HG02884 (cell line): Measurements from ENCODE around the gene PRKN.

ENCODE experiments used
- ATAC-seq: cut with Tn5 transposase; IDR thresholded peaks from one replicate; pipeline ENCODE4 v1.9.1; 2021; ENCODE audit warnings: mild to moderate bottlenecking, moderate library complexity; ENCODE audit not compliant: unreplicated experiment

The PRKN gene

DNA sequence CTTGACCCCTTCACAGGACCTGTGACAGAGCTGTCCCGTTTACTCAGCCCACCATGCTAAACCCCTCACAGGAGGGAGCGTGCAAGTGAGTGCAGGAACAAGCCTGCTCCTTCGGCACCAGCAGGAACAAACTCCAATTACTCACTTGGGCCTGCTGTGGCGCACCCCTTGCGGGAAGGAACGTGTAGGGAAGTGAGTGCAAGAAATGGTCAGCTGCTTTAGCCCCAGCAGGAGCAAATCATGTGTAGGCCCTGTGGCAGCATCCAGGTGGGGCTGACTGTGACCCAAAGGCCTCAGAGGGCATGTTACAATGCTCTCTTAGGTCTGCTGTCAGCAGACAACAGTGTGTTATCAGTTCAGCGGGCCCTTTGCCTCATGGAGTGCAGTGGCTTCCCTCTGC is 574.4 kb downstream of the PRKN start:
- no peak for ATAC-seq

DNA sequence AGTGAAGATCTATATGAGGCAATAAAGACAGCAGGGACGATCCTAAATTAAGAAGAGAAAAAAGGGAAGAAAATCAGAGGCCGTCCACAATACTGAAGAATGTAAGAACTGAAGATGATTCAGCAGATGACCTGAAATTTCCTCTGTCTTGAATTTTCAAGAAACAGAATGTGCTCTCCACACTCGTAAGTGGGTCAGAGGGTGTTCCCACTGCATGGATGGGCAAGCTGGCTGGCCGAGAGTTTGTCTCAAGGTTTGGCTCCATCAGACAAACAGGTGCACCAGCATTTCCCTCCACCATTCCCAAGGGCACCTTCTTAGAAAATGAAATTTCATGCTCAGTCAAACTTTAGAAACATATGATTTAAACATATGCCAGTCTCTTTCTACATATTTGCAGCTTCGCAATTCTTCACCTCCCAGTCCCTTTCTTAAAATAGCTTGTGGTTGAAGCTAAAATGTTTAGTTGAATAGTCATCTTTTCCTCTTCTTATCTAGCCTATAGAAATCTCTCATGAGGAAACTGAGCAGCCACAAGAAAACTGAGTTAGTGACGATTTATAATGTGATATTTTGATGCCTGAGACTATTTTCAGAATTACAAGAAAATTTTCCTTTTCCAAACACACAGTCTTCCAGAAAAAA is 576.4 kb downstream of the PRKN start:
- no peak for ATAC-seq

DNA sequence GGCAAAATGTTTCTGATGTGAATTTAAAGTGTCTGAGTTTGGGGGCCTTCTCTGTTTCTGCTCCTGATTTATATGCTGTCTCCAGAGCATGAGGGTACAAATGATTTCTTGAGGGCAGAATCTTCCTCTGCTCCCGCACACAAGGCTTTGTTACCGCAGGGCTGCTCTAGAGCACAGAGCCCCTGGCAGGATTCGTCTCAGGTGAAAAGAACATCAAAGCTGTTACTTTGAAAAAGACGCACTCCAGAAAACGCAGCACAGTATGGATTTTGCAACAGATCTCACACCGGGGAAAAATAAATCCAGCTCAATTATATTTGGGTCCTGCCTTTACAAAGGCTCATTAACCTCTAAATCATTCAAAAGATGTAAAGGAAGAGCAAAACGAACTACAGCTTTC is 577.3 kb downstream of the PRKN start:
- ATAC-seq, result no peak

DNA sequence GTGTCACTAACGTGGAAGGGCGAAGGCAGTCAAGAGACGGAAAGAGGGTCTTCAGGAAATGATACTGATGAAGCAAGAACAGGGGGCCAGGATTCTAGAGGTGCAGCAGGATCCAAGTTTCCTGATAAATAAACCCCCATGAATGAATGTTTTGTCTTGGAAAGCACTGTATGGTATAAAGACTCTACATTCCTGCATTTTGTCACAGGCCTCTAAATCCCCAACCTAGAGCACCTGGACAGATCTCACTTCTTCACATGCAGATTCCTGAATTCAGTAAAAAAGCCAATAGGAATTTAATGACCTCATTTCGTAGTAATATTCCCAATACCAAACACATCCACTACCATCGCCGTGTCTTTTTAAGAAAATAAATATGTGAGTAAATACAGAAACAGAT is 577.8 kb downstream of the PRKN start:
- ATAC-seq, result no peak

DNA sequence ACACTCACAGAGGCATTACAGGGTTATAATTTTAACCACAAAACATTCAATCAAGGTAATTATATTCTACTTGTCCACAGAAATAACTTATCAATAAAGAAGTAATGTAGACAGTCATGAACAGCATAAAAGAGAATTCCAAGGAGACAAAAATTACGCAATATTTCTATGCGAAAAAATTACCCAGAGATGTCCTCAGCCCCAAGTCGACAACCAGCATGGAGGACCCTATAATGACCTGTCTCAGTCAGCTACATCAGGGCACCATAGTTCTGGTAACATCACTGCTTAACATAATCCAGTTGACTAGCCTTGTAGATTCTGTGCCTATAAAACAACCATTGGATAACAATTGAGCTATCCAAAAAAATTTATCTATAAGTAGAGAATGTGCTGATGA is 579.8 kb downstream of the PRKN start:
- no peak for ATAC-seq

DNA sequence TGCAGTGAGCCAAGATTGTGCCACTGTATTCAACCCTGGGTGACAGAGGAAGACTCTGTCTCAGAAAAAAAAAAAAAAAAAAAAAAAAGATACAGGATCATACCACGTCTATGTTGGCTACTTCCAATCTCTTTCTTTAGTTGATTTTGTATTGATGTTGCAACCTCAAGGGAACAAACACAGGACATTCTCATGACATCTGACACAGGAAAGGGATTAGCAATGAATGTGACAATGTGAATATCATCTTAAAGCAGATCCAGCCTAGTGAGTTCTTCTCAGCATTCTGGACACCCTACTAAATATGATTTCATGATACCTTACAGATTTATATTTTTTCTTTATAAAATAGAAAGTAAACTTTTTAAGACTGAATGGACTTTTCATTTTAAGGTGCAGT is 580.3 kb downstream of the PRKN start:
- no peak for ATAC-seq

DNA sequence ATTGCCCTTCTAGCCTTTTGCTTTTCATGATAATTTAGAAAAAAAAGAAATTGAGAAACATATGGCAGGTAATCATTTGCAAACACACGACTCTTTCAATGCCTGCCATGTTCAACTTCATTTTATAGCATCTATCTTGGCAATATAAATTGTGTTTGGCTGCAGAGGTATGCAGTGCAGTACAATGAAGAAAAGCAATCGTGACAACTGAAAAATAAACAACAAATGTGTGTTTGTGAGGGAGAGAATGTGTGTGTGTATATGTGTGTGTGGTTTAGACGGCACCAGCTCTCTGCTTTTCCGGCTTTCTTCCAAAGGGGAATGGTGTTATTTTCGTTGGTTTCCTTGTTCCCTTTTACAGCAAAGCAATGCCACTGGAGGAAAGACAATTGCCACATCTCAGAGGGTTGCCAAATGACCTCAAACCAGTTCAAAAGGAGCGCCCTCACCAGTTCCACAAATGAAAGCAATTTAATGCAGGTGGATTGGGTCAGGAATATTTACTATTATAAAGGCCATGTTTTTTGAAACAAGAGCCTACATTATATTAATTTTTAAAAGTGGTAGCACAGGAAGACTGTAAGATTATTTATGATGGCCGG is 587.2 kb downstream of the PRKN start:
- ATAC-seq, result no peak

DNA sequence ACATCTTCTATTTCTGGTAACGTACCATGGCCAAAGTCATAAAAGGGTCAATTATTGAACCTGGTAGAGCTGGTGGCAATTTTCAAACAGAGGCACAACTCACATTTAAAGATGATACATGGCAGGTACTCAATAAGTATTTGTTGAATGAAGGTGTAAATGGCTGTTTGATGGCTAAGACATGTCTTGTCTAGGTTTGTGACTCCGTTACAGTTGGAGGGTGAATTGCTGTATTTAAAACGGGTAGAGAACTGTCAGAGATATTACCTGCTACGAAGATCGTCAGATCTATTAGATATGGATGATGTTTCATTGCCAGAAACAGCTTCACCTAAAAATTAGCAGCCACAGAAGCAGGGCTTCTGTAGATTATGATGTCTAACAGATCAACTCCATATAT is 601.9 kb downstream of the PRKN start:
- no peak for ATAC-seq

DNA sequence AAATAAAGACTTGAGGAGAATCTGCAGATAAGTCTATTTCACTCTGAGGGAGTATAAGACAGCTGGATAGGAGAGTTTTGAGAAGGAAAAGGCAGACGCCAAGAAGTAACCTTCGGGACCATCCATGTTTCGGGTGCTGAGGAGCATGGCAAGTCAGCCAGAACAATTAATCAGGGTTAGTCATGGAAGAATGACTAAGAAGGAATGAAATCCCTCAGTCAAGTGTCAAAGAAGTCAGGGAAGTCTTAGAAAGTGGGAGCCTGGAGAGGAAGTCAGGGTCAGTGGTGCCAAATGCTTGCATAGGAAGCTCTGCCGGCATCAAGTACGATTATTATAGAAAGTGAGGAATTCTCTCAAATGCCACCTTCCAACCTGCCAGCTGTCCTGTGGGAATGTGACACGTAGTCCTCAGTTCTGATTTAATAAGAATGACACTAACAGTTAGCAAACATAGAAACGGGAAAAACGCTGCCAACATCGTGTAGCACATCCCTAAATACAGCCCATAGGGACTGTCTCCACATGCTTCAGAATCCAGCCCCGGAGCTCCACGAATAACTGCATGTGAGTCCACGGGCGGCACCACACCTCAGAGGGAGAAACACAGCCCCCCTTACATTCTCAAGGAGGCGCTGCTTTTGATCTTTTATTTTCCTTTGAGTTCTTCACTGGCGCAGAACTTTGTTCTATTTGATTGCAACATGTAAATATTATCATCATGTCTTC is 602.7 kb downstream of the PRKN start:
- no peak for ATAC-seq

DNA sequence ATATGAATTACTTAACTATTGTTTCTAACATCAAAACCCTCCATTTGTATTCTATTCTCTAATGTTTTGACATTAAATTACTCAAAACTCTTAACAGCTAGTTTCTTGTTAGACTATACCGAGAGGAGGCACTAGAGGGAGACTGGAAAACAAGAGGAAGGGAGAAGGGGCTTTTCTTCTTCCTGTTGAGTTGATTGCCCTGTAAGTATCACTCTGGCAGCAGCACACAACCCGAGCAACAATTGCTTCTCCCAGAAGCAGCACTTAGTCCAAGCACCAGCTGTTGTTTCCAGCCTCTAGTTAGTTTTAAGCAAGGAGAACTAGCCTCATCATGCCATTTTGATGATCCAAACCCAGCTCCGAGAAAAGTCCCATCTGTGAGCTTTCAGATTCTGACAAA is 603.8 kb downstream of the PRKN start:
- no peak for ATAC-seq

DNA sequence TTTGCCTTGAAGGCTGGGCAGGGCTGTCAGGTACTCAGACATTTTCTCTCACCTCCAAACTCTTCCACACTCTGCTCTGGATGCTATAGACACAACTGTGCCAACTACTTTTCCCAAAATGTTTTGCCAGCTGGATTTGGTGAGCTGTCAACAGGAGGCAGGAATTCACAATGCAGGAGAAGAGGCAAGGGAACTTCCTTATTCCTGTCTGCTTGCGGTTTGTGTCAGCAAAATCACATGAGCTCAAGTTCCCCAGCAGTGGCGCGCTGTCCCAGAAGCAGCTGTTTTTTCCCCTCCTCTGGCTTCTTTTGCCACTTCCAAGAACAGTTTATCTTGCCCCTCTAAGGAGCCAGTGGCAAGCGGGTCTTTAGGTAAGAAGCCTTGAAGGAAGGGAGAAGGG is 608.2 kb downstream of the PRKN start:
- ATAC-seq, result no peak

DNA sequence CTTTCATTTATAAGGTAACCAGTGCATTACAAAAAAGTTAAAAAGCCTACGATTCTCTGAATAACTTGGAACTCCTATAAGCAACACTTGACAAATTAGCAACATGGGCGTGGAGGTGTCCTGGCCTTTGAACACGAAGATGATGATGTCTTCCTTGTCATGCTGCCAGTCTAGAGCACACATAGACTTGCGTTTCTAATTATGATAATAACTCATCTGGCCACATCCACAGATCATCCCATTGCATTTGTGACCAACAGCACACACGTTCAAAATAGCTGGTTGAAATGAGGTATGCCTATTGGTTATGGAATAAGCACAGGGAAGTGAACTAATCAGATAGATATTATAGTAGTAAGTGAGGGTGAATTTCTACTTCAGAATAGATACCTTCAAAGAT is 608.9 kb downstream of the PRKN start:
- ATAC-seq, result no peak

DNA sequence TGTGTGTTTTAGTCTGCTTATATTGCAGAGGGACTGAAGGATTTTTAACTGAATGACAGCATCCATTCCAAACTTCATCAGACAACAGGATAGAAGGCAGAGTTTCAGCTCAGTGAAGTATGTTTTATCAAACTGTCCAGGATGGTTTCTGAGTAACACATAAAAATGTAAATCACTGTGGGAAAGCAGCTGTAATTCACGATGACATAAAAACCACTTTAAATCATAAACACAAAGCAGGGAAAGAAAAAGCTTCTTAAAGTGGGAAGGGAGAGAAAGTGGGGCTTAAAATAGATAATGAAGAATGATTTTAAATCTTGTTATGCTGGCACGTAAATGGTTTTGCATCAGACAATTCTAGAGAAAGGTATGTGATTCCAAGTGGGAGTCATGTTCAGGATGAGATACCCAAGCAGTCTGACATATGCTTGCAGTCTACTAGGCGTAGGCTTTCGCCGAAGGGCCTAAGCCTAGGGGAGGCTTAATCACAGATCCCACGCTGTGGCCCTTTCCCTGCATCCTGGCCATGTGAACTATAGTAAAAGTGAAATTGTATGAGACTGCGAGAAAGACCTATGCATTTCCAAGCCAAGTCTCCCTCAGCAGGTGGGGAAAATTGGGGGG is 610.6 kb downstream of the PRKN start:
- no peak for ATAC-seq

DNA sequence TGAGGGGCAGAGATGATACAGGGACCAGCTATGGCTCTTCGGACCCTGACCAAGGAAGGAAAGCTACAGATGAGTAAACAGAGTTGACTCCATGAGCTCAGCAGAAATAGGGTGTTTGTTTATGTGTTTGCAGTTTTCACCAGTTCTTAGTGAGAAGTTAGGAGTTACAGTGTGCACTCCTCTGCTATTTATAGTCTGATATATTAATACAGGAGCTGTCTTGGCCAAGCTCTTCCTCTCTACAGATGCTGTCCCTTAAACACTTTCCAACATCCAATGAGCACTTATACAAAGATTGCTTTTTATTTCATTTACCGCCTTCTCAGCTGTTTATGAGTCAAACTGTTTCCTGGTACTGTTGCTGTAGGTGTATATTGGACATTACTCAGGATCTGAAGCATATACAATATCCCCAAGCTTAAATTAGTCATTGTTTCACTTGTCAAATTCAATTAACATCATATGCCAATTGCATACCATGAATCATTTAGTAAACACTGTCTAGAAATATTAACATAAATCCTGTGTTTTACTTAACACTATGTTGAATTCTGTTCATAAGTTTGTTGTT is 618.0 kb downstream of the PRKN start:
- no peak for ATAC-seq

DNA sequence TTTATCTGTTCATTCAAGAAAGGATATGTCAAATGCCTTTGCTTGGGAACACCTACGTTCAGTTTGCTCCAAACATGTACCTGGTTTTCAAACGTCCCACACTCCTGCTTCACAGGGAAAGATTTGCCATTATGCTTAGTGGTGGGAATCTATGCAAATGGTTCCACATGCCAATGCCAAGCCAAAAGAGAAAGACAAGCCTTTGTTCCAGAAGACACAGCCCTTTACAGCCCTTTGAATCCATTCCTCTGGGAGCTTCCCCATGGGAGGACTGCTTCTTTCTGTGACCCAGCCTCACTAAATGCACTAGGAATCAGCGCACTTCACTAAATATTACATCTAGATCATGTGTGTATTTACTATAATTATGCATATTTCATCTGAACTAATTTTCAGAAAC is 619.5 kb downstream of the PRKN start:
- no peak for ATAC-seq

DNA sequence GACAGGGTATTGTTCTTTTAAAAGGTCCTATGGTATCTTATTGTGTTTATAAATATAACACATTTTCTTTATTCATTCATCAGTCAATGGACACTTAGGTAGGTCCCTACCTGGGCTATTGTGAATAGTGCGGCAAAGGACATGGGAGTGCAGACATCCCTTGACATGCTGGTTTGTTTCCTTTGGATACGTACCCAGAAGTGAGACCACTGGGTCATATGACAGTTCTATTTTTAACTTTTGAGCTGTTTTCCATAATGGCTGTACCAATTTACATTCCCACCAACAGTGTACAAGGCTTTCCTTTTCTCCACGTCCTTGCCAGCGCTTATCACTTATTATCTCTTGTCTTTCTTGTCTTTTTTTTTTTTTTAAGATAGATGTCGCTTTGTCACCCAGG is 627.5 kb downstream of the PRKN start:
- ATAC-seq, result no peak

DNA sequence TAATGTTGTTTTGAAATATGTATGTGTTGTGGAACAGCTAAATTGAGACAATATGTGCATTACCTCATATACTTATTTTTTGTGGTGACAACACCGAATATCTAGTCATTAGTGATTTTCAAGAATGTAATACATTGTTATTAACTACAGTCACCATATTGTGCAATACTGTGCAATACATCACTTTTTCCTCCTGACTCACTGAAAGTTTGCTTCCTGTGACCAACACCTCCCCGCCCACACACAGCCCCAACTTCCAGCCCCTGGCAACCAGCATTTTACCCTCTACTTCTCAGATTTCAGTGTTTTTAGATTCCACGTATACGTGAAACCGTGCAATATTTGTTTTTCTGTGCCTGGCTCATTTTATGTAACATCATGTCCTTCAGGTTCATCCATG is 627.9 kb downstream of the PRKN start:
- no peak for ATAC-seq

DNA sequence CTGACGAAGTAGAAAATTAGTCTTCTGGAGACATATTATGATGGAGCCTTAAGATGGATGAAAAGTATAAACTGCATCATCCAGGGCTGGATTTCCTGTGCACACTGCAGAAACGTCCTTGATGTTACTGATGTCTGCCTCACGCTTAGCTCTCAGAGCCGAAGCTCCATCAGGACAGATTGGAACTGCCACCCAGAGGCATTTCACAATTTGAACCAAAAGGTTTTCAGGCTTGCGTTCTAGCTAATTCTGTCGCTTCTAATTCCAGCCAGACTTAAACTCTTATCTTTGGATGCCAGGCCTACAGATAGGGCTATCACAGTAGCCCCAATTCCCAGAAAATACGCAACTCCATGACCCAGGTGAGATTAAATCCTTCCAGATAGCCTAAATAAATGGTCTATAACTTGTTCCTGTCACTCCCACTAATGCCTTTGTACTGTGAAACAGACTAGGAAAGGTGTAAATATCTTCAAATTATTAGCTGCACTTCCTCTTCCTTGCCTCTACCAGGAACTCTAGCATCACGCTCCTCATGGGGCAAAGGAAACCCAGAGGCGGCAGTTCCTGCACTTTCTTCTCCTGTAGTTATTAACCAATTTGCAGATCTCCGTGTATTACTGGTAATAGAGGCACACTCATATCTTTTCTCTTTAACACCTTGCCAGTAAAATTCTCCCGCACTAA is 634.6 kb downstream of the PRKN start:
- no peak for ATAC-seq

DNA sequence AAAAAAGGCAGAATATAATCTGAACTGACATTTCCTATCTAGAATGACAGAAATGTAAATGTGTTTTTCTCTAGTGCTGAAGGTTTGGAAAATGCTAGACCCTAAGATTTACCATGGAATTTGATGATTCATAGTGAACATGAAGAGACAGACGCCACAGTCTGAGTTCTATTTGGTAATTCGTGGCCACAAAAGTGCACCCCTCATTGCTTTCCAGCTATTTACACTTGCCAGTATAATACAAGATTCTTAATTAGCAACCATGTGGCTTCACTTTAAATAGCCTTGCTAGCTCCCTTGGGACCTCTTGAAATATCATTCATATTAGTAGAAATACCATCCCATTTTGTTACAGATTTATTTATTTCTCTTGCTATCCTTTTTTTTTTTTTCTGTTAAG is 636.8 kb downstream of the PRKN start:
- ATAC-seq, result no peak

DNA sequence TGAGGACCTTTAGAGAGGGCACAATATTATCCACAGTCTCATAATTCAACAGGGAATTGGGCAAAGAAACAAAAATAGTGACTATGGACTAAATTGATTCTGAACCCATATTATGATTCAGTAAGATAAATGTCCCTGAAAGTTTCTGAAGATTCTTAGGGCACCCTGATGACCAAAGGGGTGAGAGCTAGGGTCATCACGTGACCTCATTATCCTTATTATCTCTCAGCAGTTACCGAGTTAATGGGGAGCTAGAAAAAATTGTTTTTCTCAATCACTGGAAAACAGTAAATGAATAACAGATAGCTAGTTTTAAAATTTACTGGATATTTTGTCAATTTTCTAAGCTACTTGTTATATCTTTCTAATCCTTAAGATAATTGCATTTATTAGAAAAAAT is 639.5 kb downstream of the PRKN start:
- no peak for ATAC-seq

DNA sequence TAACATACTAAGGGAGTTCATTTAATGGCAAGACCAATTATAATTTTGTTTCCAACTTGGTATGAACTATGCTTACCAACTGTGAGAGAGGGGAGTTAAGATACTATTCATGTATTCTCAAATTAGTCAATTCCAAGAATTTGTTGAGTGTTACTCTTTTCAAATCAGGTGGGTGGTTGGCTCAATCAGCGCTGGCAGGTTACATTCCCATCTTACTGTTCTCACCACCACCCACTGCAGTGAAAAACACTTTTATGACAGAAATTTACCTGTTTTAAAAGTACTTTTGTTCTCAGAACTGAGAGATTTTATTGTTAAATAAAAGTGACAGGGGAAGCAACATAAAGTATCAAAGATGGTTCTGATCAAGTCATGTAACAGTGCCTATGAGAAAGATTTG is 642.0 kb downstream of the PRKN start:
- ATAC-seq, result no peak
